ENCODE results near the gene FBF1. TPM values are rescaled to one million over a fixed set of nuclear protein-coding genes. Genes with fewer than 3 reads are reported as not detected.
A peak's percentile ranks its signal among the peaks of the same experiment; 100 is the strongest.

Gene FBF1
- polyA plus RNA-seq, 1 donor = 12.2 TPM

DNA sequence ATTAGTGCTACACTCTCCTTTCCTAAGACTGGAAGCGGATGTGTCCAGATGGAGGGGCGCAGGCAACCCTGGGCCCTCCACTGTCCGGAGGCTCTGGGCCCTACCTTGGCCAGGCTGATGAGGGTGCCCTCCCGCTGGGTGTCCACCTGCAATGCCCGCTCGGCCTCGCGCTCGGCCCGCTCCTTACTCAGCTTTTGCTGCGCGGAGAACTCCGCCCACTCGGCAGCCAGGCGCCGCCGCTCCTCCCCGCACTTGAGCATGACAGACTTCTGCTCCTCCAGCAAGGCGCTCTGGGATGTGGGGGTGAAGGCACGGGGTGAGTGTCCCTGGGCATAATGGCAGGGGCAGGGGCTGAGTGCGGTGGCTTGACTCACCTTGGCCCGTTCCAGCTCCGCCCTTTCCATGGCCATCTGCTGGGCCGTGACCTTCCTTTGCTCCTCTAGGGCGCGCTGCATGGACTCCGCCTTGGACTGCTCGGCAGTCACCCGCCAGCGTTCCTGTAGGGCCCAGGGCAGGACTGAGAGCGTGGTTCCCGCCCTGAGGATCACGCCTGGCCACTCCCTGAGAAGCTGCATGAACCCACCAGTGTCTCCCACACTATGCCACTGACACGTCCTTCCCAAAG lies 26.1 kb downstream of the FBF1 start:
- no peak for DNase-seq

DNA sequence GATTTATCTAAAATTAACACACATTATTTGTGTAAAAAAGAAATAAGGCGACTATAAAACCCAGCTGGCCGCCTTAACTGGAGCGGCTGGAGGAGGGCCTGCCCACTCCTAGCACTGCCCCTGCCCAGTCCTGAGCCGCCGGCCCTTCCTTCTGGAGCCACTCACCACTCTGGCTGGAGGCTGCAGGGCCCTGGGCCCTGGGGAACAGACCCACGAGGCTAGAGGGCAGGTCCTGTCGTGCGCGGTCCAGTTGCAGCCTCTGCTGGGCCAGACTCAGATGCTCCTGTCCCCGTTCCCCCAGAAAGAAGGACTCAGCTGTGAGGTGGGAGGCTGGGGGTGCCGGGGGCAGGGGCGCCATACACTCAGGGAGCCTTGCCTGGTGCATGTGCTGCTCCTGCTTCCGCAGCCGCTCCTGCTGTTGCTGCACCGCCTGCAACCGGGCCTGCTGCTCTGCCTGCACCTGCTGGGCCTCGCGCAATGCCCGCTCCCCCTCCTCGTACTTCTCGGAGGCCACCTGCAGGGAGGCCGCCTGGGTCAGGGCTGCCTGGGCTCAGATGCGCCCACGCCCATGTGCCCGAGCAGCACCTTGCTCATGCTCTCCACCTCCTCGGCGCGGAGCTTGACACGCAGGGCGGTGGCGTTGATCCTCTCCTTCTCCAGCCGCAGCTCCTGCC lies 27.2 kb downstream of the FBF1 start:
- DNase-seq = no peak

DNA sequence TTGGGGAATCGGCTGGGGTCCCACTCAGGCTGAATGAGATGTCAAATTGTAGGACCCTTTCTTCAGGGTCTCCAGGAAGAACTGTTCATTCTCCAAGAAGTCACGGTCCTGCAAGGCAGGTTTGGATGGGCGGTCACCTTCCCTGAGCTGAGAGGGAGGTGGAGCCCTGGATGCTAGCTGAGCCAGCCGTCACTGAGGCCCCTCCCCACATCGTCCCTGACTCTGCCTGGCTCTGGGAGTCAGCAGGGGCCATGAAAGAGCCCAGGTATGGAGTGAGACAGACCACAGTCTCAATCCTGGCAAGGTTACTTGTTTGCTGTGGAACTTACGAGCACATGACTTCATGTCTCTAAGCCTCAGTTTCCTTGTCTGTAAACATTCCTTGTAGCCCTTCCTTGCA lies 30.1 kb downstream of the FBF1 start:
- no peak for DNase-seq

DNA sequence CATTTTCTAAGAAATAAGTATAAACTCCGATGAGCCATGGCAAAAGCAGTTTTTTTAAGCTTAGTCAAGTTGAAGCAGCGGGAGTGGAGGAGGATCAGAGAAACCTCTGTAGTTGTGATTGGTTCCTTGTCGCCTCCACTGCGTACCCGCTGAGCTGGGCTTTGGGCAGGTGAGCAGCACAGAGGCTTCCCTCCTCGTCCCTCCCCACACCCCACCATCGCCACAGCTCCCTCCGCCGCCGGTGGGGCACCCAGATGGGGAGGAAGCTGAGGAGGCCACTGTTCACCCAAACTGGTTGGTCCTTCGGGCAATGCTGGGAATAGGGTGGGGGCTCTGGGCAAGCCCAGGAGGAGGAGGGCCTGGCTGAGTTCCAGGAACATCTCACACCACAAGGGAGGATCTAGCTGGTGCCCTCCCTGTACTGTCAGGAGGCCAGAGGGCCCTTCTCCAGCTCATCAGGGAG lies 31.0 kb downstream of the FBF1 start:
- no peak for DNase-seq

DNA sequence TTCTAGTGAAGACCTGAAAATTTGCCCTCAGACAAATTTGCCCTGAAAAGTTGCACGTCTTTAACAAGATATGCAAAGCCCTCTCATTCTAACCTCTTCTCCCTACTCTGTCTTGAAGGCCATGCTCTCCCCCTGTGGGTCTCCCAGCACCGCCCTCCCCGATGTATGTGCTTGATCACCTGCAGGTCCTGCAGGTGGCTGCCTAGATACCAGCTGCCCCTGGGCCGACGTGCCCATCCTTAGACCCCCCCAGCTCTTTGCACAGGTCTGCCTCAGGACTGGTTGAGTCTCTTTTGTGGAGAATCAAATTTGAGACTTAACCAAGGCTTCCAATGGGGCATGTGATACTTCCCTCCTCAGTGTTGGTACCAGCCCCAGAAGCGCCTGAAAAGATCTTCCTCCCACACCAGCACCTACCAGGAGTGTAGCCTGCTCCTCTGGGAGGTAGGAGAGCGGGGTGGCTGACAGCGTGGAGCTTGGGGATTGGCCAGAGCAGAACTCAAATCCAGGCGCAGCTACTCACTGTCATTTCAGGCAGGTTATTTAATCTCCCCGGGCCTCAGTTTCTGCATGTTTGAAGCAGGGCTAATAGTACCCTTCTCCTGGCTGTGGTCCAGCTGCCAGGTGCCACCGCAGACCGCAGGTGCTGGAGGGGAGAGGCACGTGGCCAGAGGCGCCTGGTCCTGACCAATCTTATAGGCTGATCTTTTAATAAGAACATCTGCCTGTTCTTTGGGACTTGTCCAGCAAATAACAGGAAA lies 31.6 kb downstream of the FBF1 start:
- no peak for DNase-seq

DNA sequence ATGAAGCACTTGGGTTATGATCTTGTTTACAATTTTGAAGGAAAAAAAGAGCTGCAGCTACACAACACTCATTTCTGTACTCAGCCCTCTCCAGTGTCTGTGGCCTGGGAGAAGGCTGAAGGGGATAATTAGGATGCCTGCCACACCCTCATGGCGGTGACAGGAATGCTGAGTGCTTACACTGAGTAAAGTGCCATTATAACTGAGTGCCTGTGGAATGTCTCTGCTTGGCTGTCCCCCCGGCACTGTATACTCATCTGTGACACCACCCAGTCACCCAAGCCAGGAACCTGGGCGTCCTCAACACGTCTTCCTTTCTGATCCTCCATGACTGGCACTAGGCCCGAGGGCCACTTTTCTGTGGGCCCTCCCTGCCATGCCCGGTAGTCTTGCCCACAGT lies 32.6 kb downstream of the FBF1 start:
- no peak for DNase-seq

DNA sequence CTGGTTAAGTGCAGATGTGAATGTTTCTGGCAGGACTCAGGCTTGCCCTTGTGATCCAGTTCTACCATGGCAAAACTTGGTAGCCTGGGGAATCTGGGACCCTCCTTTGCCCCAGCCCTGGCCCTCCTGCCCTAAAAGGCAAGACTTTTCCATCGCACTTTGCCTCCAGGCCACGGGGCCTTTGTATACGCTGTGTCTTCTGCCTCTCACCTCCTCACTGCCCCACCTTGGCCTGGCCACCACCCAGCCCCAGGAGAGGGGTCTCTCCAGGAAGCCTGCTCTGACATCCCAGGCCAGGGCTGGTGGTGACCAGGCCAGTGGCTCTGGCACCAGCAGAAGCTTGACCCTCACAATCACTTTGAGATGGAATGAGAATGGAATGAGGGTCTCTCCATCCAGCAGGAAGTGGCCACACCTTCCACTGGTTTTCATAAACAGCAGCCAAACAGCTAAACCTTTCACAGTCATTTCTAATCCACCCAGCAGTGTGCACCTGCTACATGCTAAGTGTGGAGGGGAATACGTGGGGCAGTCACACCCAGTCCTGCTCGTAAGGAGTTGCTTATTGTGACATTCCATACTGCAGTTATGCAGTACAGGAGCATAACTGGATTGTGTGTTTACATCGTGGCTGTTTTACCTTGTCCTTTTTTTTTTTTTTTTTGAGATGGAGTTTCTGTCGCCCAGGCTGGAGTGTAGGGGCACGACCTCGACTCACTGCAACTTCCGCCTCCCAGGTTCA lies 34.5 kb downstream of the FBF1 start:
- no peak for DNase-seq

DNA sequence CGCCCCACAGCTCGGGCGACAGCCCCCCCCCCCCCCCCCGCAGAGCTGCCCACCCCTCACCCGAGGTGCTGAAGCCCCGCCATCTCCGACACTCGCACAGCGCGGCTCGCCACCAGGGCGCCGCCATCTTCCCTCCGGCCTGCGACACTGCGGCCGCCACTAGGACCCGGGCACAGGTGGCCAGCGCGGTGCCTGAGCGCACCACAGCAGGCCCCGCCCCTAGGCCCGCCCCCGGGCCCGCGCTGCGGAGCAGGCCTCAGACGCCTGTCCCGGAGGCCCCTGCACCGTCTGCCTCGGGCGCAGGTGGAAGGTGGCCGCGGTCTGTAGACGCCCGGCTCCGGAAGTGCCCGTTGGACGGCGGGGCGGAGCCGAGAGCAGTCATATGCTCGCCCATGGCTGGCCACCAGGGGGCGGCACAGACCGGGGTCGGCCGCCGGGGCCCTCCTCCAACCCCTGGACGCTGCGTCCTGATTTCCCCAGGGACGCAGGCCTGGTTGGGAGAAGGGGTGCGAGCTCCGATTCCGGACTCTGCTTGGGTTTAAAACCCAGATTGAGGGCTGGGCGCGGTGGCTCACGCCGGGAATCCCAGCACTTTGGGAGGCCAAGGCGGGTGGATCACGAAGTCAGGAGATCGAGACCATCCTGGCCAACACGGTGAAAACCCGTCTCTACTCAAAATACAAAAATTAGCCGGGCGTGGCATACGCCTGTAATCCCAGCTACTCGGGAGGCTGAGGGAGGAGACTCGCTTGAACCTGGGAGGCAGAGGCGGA lies 35.9 kb downstream of the FBF1 start, which contains the start of gene MRPL38:
Gene MRPL38, minus strand, starts transcription at position 136 of the 773 bp plus-strand sequence. Its CDS starts 9 bp downstream, at position 127.
- DNase-seq = peak; percentile 93

DNA sequence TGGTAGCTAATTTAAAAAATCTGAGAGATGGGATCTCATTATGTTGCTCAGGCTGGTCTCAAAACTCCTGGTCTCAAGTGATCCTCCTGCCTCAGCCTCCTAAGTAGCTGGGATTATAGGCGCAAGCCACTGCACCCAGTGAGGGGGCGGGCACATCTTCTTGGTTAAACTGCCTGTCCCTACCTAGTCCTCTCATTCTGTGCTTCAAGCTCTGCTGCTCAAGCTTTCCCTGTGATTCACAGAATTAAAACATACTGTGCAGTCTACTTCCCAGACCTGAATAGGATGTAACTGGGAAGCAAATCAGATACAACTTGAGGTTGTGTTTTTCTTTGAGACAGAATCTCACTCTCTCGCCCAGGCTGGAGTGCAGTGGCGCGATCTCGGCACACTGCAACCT lies 38.4 kb downstream of the FBF1 start:
- no peak for DNase-seq

DNA sequence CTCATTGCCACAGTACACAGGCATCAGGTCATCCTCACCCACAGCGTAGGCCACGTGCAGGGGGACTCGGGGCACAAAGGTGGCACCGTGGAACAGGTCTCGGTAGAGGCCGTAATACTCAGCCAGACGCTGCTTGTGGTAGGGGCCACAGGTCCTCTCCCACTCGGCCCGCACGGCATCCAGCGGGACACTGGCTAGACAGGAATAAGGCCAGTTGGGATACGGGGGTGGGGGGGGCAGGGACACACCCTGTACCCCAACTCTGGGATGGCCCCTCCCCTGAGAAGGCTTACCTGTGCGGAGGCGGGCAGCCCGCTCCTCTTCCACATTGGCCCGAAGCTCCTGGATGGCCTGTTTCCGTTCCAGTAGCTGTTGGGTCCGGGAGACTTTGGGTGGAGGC lies 39.1 kb downstream of the FBF1 start:
- DNase-seq = no peak

DNA sequence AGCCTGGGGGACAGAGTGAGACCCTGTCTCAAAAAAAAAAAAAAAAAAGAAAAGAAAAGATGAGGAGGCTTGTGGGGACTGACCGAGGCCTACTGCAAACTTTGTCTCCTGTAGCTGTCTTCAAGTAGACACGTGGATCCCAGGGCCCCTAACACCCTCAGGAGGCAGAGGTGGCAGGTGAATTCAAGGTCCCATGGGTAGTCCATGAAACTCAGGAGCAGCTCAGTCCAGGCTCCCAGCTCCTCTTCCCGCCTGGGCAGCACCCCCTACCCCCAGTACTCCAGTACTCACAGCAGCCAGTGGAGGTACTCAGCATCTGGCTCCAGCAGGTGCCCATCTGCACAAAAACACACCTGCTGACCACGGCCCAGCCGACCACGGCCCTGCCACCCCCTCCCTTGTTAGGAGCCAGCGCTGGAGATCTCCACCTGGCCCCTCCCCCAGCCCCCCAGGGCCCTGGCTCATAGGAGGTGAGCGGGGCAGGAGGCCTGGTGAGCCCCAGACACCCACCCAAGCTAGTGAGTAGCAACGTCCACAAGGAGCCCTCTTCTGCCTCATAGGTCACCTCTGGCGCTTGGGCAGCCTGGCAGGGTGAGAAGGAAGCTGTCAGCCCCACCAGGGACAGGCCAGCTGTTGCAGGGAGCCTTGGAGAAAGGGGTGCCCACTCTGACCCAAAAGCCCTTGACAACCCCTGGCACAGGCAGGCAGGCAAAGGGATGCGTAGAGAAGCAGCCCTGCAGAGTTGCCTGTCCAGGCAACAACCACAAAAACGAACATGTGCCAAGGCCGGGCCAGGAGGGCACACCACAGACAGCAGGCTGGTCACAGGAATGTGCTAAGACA lies 39.9 kb downstream of the FBF1 start:
- DNase-seq = no peak

DNA sequence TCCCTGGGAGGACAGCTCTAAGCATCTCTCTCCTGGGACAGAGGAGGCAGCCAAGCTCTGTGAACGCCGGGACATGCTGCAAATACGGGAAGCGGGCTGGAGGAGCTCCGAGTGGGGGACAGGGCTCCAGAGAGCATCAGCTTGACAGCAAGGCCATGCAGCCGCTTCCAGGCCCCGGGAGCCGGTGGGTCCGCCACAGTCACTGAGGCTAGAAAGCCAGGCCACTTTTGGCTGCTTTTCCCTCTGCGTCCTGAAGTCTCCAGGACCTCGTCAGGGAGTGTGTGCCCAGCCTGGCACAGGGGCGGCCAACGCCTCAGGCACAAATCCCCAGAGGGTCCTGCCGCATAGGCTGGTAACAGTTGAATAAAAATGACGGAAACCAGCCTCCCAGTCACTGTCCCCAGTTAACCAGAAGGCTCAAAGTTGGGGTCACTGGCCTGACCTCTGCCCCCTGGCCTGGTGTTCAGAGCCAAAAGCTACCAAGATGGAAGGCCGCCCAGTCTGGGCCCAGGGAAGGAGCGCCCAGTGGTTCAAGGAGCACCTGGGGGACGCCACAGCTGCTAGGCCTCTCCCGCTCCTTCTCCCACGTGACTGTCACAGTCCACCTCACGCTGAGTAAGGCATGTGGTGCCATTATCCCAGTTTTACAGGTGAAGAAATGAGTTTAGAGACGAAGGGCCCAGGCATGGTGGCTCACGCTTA lies 40.9 kb downstream of the FBF1 start:
- DNase-seq = no peak

DNA sequence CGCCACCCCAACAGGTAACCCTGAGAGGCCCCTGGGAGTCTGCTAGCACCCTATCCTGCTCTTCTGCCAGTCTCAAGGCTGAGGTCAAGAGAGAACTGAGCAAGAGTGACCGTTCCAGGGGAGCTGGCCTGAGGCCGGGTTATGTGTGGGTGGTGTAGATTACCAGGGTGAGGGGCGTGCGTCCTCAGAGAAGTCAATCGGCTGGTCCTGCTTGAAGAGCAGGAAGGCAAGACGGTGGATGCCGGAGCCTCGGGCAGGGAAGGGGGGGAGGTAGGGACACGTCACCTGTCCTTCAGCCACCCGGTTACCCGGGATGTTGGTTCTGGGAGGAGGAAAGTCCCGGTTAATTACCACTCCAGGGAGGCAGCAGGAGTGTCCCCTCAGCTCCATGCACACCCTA lies 41.5 kb downstream of the FBF1 start:
- no peak for DNase-seq

DNA sequence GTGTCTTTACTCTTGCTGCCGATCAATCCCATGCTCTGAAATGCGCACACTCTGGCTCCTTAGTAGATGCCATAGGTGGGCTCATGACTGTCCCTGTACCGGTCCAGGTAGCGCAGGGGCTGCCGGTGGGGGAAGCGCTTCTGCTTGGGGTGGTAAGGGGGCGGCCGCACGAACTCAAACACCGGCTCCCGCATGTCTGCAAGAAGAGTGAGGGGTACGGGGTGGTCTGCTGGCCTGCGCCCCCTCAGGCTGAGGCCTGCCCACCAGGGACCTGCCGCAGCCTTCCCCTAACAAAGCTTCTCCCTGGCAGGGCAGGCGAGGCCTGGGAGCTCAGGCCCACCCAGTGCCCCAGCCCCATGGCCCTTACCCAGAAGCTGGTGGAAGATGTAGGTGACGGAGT lies 42.1 kb downstream of the FBF1 start:
- DNase-seq = no peak

DNA sequence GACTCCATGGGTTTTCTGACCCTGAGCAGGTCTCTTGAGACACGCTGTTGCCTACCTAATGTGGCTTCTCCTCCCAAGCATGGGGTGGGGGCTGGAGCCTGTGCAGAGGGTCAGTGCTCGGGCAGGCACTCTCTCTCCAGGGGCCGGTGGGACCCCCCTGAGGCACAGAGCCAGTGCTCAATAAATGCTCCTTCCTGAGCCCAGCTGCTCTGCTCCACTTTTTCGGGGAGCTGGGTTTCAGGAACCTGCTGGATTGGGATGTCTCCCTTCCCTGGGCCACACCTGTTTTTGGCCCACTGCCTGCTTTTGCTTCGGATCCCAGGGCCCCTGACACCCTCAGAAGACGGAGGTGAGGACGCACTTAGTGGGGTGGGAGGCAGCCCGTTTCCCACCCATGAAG lies 42.8 kb downstream of the FBF1 start:
- no peak for DNase-seq

DNA sequence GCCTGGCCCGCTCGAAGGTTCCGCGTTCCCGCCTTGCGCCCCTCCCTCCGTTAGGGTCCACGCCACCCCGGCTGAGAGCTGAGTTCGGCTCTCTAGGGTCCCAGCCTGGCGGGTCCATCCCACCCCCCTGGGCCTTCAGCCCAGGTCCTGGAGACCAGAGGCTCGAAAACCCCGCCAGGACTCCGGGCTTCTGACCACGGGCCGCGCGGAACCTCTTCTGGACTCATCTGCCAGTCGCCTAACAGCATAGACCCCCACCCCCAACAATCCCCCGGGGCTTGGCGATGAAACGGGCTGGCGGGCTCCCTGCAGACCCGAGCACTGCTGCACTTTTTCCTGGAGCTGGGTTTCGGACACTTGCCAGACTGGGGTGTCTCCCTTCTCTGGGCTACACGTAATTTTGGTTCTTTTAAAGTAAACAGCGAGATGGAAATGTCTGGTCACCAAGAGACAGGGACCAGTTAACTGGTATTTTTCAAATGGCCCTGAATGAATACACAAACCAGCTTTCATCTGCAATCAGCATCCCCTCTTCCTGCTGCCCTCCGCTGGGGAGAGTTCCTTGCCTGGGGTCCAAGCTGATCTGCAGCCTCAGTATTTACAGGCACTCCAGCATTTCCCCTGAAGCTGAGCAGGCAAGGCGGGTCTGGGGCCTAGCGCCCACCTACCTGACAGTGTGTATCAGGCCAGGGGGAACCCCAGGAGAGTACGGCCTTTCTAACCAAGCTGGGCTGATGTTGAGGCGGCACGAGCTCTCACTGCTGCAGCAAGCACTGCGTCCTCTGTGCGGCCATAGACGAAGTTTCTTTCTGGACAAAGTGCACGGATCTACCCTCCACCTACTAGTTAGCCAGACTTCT lies 43.5 kb downstream of the FBF1 start:
- no peak for DNase-seq

DNA sequence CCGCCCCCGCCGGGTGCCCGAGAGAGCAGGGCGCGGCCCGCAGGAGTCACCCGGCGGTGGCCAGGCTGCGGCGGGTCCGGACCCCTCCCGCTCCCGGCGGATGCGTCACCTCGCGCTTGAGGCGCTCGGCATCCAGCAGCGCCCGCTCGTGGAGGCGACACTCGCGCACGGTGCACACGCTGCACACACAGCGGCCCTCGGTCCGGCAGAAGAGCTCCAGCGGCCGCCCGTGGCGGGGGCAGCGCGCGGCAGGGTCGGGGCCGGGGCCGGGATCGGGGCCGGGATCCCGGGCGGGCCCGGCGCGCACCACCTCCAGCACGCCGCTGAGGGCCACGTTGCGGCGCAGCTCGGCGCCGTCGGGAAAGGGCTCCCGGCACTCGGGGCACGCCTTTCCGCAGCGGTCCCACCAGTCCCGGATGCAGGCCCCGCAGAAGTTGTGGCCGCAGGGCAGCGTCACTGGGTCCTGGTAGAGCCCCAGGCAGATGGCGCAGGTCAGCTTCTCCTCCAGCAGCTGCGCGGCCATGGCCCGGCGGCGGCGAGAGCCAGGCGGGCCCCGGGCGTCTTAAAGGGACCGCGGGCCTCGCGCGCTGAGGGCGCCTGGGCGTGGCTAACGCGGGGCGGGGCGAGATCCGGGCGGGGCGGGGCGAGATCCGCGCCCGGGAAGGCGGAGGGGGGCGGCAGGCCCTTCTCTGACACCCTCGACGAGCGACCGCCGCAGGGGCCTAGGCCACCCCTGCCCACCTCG lies 44.3 kb downstream of the FBF1 start, which contains the start of gene TRIM65:
Gene TRIM65, minus strand, starts transcription at position 537 of the 745 bp plus-strand sequence. Its CDS starts 14 bp downstream, at position 523.
- DNase-seq = no peak

All from left kidney (tissue), 2 donors.